RPMI7951 (cell line): ENCODE results near the gene ALDH16A1. TPM values are rescaled to one million over a fixed set of nuclear protein-coding genes. Genes with fewer than 3 reads are reported as not detected.

Source experiments
- DNase-seq: peaks from one replicate; pipeline ENCODE4 v3.0.0-alpha.2; 2012; ENCODE audit warnings: low read depth
- total RNA-seq: library from RNA; depleted of rRNA; stranded (reverse); fragments of >200 nt; shearing (Covaris generic); gene quantifications from 2 replicates; pipeline ENCODE4 v1.2.3, GENCODE V29; 2014; rRNA removed

ALDH16A1 gene
- total RNA-seq, 1 experiment from 2014 or later, result 12.9 TPM

GRCh38 chr19:49512970-49513745 lies 60.1 kb downstream of the ALDH16A1 start:
- no peak for DNase-seq

GRCh38 chr19:49513746-49514118 lies 60.7 kb downstream of the ALDH16A1 start:
- DNase-seq, result no peak

- DNase-seq, result no peak
Observed at GRCh38 chr19:49514151-49514550, 61.1 kb downstream of the ALDH16A1 start.

GRCh38 chr19:49515767-49516166 lies 62.7 kb downstream of the ALDH16A1 start:
- no peak for DNase-seq

- no peak for DNase-seq
Observed at GRCh38 chr19:49518033-49518432, 65.0 kb downstream of the ALDH16A1 start.

Other genes starting within 250 kb of the ALDH16A1 start
- 0.10 and 0.12 TPM in 2 replicates for gene SLC6A16, start 128.0 kb upstream of the ALDH16A1 start, total RNA-seq
- gene CD37, start 117.8 kb upstream of the ALDH16A1 start, total RNA-seq, result not detected in 2 replicates
- 34.2 and 36.4 TPM in 2 replicates for gene TEAD2, start 90.8 kb upstream of the ALDH16A1 start, total RNA-seq
- 0.24 and 0.59 TPM in 2 replicates for gene DKKL1, start 89.3 kb upstream of the ALDH16A1 start, total RNA-seq
- gene KASH5, start 65.0 kb upstream of the ALDH16A1 start, total RNA-seq, result not detected in 2 replicates
- not detected in 2 replicates for gene PTH2, start 29.8 kb upstream of the ALDH16A1 start, total RNA-seq
- gene GFY, start 27.8 kb upstream of the ALDH16A1 start, total RNA-seq, result not detected in 2 replicates
- gene SLC17A7, start 11.7 kb upstream of the ALDH16A1 start, total RNA-seq, result 0.84 and 1.9 TPM in 2 replicates
- gene PIH1D1, start 1.4 kb upstream of the ALDH16A1 start, total RNA-seq, result 176 and 221 TPM in 2 replicates
- gene FLT3LG, start 21.0 kb downstream of the ALDH16A1 start, total RNA-seq, result 8.0 and 12.7 TPM in 2 replicates
- gene RPL13A, start 34.4 kb downstream of the ALDH16A1 start, total RNA-seq, result 2,557 and 2,630 TPM in 2 replicates
- gene RPS11, start 43.2 kb downstream of the ALDH16A1 start, total RNA-seq, result 4,830 and 4,921 TPM in 2 replicates
- gene FCGRT, start 59.4 kb downstream of the ALDH16A1 start, total RNA-seq, result 14.7 and 22.9 TPM in 2 replicates
- gene RCN3, start 74.8 kb downstream of the ALDH16A1 start, total RNA-seq, result 145 and 157 TPM in 2 replicates
- 159 TPM in 2 replicates for gene NOSIP, start 127.3 kb downstream of the ALDH16A1 start, total RNA-seq
- gene PRRG2, start 128.1 kb downstream of the ALDH16A1 start, total RNA-seq, result 0.10 TPM in 1 of 2 replicates, not detected in the other
- 1.1 and 2.3 TPM in 2 replicates for gene PRR12, start 138.0 kb downstream of the ALDH16A1 start, total RNA-seq
- 81.8 and 84.2 TPM in 2 replicates for gene RRAS, start 186.9 kb downstream of the ALDH16A1 start, total RNA-seq
- 7.1 and 16.0 TPM in 2 replicates for gene SCAF1, start 189.0 kb downstream of the ALDH16A1 start, total RNA-seq
- 58.4 and 87.0 TPM in 2 replicates for gene IRF3, start 212.6 kb downstream of the ALDH16A1 start, total RNA-seq
- 19.7 and 26.8 TPM in 2 replicates for gene BCL2L12, start 212.7 kb downstream of the ALDH16A1 start, total RNA-seq
- 334 and 387 TPM in 2 replicates for gene PRMT1, start 224.0 kb downstream of the ALDH16A1 start, total RNA-seq
- 0.72 and 0.78 TPM in 2 replicates for gene ADM5, start 236.4 kb downstream of the ALDH16A1 start, total RNA-seq
- 18.3 and 21.8 TPM in 2 replicates for gene CPT1C, start 237.9 kb downstream of the ALDH16A1 start, total RNA-seq